Mononuclear cell (primary cell): ENCODE results near the gene RIBC1. TPM values are rescaled to one million over a fixed set of nuclear protein-coding genes. Genes with fewer than 3 reads are reported as not detected.

Experiments
- H3K27me3 ChIP-seq: 2 replicates; pipeline ENCODE4 v1.6.0; 2011; ENCODE audit warnings: low read length, control low read depth; ENCODE audit not compliant: insufficient read depth
- H3K4me1 ChIP-seq: 2 replicates; pipeline ENCODE4 v1.5.1; 2011; ENCODE audit warnings: mild to moderate bottlenecking, low read length, control low read depth; ENCODE audit not compliant: insufficient read depth
- H3K4me3 ChIP-seq: 2 replicates; pipeline ENCODE4 v1.5.1; 2011; ENCODE audit warnings: mild to moderate bottlenecking, low read length, moderate library complexity
- H3K9me3 ChIP-seq: 2 replicates; pipeline ENCODE4 v1.5.1; 2011; ENCODE audit warnings: low read depth, mild to moderate bottlenecking, control low read depth, low read length
- total RNA-seq: library from RNA; depleted of rRNA; stranded (reverse); fragments of >200 nt; gene quantifications from one replicate; pipeline ENCODE4 v1.2.3, GENCODE V29; 2012

Gene RIBC1
- total RNA-seq, 1 donor = 1.0 TPM

- Histone ChIP-seq H3K9me3 (no peaks in the 10 kb centered on the region), H3K27me3 (no peaks in the 10 kb centered on the region), H3K4me1 (peaks cover 24% of the 10 kb centered on the region), H3K4me3 (peak overlapping the region; percentile 76)
These were observed 944 bp upstream of the RIBC1 start for GRCh38 chrX:53421772-53422085.

GRCh38 chrX:53422086-53422860 lies 400 bp upstream of the RIBC1 start, which contains the start of gene SMC1A:
TSS of gene SMC1A (minus strand) at chrX:53422654. CDS start at chrX:53422600, 54 bp downstream.
- H3K27me3 ChIP-seq = no peaks in the 10 kb centered on the region
- no peaks in the 10 kb centered on the region for H3K9me3 ChIP-seq
- H3K4me3 ChIP-seq = peak within 1 kb of the TSS; percentile 76
- peaks cover 24% of the 10 kb centered on the region for H3K4me1 ChIP-seq

- no peak overlapping the region for H3K4me3 ChIP-seq
- H3K27me3 ChIP-seq = no peaks in the 10 kb centered on the region
- peaks cover 11% of the 10 kb centered on the region for H3K4me1 ChIP-seq
- no peaks in the 10 kb centered on the region for H3K9me3 ChIP-seq
These were observed 7.1 kb downstream of the RIBC1 start for GRCh38 chrX:53429755-53430154.

- H3K9me3 ChIP-seq = no peaks in the 10 kb centered on the region
- no peak overlapping the region for H3K4me3 ChIP-seq
- no peaks in the 10 kb centered on the region for H3K27me3 ChIP-seq
- peaks cover 16% of the 10 kb centered on the region for H3K4me1 ChIP-seq
These were observed 7.6 kb downstream of the RIBC1 start for GRCh38 chrX:53430231-53430630.

GRCh38 chrX:53433651-53434639 lies 11.3 kb downstream of the RIBC1 start, which contains the start of gene HSD17B10:
TSS of gene HSD17B10 (minus strand) at chrX:53434370. CDS start at chrX:53434345, 25 bp downstream.
- Histone ChIP-seq H3K9me3 (no peaks in the 10 kb centered on the region), H3K4me3 (peak within 1 kb of the TSS; percentile 63), H3K4me1 (peaks cover 24% of the 10 kb centered on the region), H3K27me3 (no peaks in the 10 kb centered on the region)

- Histone ChIP-seq H3K9me3 (no peaks in the 10 kb centered on the region), H3K4me1 (peaks cover 35% of the 10 kb centered on the region), H3K27me3 (no peaks in the 10 kb centered on the region), H3K4me3 (no peak overlapping the region)
These were observed 13.3 kb downstream of the RIBC1 start for GRCh38 chrX:53435997-53436396.

- no peak overlapping the region for H3K4me3 ChIP-seq
- H3K9me3 ChIP-seq = no peaks in the 10 kb centered on the region
- no peaks in the 10 kb centered on the region for H3K27me3 ChIP-seq
- peaks cover 43% of the 10 kb centered on the region for H3K4me1 ChIP-seq
These were observed 14.5 kb downstream of the RIBC1 start for GRCh38 chrX:53437206-53437605.

GRCh38 chrX:53438174-53438831 lies 15.6 kb downstream of the RIBC1 start:
- no peaks in the 10 kb centered on the region for H3K9me3 ChIP-seq
- peaks cover 44% of the 10 kb centered on the region for H3K4me1 ChIP-seq
- H3K27me3 ChIP-seq = no peaks in the 10 kb centered on the region
- no peak overlapping the region for H3K4me3 ChIP-seq

GRCh38 chrX:53438832-53439230 lies 16.2 kb downstream of the RIBC1 start:
- Histone ChIP-seq H3K27me3 (no peaks in the 10 kb centered on the region), H3K4me3 (no peak overlapping the region), H3K9me3 (no peaks in the 10 kb centered on the region), H3K4me1 (peaks cover 39% of the 10 kb centered on the region)

GRCh38 chrX:53440101-53440500 lies 17.4 kb downstream of the RIBC1 start:
- peak overlapping the region; percentile 24 for H3K4me3 ChIP-seq
- peaks cover 31% of the 10 kb centered on the region for H3K4me1 ChIP-seq
- no peaks in the 10 kb centered on the region for H3K9me3 ChIP-seq
- no peaks in the 10 kb centered on the region for H3K27me3 ChIP-seq

- peaks cover 26% of the 10 kb centered on the region for H3K4me1 ChIP-seq
- H3K9me3 ChIP-seq = no peaks in the 10 kb centered on the region
- no peaks in the 10 kb centered on the region for H3K27me3 ChIP-seq
- H3K4me3 ChIP-seq = peak overlapping the region; percentile 39
These were observed 18.2 kb downstream of the RIBC1 start for GRCh38 chrX:53440621-53441517.

- Histone ChIP-seq H3K9me3 (no peaks in the 10 kb centered on the region), H3K27me3 (no peaks in the 10 kb centered on the region), H3K4me1 (peaks cover 21% of the 10 kb centered on the region), H3K4me3 (peak overlapping the region; percentile 39)
These were observed 19.1 kb downstream of the RIBC1 start for GRCh38 chrX:53441531-53442321.

- Histone ChIP-seq H3K9me3 (no peaks in the 10 kb centered on the region), H3K4me3 (no peak overlapping the region), H3K27me3 (no peaks in the 10 kb centered on the region), H3K4me1 (peaks cover 21% of the 10 kb centered on the region)
These were observed 19.6 kb downstream of the RIBC1 start for GRCh38 chrX:53442322-53442631.
